GM18873 (cell line): Measurements from ENCODE around the gene RELN.

Source experiments
- ATAC-seq: cut with Tn5 transposase; IDR thresholded peaks from one replicate; pipeline ENCODE4 v1.9.1; 2021; ENCODE audit warnings: mild to moderate bottlenecking, moderate library complexity, moderate number of reproducible peaks; ENCODE audit not compliant: unreplicated experiment, low FRiP score

RELN gene

DNA sequence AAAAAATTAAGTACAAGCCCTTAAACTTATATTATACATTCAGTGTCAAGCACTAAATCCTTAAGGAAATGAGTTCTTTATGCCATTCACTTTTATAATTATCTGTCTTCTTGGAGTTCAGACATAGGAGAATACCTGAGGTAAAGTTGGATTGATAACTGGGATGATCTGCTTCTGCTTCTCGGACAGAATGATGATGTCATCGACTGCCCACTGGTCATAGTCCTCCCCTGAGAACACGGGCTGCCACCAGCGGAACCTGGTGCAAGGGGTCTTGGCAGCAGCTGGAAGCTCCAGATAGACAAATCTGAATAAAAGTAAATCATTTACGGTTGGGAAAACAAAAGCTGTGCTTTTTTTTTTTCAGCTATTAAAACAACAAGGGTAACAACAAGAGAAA is 395.3 kb downstream of the RELN start:
- no peak for ATAC-seq

DNA sequence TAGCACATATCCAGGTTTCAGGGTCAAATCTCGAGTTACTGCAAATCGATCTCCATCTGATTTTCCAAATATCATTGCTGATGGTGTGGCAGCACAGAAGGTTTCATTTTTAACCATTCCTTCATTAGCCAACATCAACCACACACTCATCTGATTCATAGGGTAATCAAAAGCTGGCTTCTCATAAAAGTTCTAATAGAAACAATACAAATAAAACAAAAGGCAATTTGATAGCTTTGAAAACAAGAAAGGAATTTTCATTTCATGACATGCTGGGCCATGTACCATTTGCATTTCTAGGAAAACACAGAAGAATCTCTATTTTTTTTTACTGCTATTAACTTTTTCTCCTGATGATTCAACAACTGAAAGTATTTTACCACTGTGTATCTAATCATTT is 395.8 kb downstream of the RELN start:
- no peak for ATAC-seq

DNA sequence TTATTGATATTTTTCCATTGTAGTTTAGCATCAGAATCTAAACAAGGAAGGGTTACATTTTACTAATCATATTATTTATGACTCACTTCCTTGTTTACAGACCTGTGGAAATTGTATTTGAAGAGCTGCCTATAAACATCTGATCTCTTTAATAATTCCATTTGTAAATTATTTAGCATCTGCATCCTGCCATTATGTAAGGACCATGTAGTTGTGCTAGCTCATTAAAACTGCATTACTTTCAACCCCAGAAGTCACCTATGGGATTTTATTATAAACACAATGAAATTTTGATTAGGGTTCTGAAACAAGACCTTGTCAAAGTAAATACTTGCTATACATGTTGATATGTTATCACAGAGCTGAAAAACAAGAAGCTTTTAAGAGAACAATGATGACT is 396.6 kb downstream of the RELN start:
- ATAC-seq, result no peak

DNA sequence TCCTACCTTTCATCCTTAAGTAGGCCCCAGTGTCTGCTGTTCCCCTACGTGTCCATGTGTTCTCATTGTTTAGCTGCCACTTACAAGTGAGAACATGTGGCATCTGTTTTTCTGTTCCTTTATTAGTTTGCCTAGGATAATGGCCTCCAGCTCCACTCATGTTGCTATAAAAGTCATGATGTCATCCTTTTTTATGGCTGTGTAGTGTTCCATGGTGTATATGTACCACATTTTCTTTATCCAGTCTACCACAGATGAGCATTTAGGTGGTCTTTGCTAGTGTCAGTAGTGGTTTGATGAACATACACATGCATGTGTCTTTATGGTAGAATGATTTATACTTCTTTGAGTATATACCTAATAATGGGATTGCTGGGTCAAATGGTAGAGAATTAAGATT is 397.3 kb downstream of the RELN start:
- no peak for ATAC-seq

DNA sequence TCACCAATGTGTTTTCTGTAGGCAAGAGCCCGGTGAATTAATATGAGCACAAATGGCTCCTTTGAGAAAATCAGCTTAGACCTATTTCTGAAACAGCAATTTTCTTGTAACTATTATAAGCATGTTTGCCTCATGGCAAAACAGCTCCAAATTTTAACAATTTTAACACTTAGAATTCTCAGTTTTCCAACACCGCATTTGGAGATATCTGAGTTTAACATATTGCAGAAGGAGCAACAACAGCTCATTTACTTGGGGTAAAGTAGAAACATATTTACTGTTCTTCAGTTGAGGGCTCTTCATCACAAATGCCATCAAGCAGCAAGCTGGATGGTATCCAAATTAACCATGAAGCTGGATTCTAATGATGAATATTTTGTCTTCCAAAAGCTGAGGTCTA is 409.4 kb downstream of the RELN start:
- ATAC-seq, result no peak

DNA sequence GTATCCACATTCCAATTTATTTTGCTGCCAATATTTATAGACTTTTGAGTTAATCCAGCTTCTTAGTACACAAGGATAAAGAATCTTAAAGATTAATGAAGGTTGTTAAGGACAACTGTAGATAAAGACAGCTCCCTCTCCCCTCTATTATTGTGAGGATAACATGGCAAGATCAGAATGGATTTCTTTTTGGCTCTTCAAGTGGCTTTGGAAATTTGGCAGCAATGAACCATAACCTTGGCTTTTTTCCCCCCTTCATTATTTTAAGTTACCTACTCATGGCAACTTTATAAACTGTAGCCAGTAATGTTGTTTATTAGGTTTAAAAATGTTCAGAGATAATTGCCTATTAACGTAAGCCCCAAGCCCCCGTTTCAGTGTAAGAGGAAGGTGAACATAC is 412.4 kb downstream of the RELN start:
- ATAC-seq, result no peak

DNA sequence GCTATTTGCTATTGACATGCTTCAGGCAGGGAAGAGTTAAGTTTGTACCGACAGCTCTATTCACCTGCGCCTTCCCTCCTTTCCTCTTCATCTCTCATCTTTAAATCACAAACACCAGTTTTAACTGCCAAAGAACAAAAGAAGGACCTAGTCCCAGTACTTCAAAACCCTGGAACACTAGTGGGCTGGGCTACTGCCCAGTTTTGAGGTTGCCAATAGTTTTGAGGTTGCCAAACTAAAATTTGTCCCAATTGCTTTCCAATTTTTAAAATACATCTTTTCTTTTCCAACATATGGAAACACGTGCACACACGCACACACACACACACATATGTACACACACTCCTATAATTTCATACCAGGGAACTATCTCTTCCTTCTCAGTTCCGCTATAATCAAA is 412.8 kb downstream of the RELN start:
- ATAC-seq, result no peak

DNA sequence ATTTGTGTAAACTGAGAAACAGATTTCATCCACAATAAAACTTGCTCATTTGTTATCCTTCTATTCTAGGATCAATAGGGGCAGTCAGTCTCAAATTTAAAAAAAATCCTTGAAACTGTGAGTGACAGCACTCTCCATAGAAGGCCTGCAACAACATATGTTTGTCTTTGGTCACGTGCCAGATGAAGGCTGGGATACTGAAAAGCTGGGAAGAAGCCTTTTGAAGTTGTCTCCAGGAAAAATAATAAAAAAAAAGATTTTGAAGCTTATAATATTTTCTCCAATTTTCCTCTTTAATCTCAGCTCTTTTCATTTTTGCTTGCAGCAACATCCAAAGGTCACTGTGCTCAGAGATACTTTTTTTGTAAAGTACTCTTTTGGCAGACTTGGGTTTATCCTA is 414.9 kb downstream of the RELN start:
- no peak for ATAC-seq

DNA sequence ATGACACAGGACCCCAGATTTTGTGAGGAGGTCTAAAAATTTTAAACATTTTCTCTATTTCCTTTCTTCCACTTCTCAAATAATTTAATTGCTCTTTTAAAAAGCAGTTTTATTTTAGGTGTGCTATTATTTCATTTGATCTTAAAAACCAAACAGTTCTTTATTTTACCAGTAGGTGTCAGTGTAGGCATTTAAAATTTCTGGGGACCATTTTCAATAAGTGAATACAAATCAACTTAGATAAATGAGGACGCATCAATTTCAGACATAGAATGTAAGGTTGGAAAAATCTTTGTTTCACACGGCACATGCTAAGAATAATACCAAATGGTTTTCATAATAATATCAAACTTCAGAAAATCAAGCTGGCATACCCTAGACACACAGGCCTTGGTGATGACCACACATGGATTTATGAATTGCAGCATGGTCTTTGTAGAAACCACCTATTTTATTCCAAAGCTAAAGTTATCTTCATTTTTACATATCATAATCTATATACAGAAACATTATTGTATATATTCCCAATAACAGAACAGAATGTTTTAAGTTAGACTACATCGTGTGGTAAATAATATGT is 415.9 kb downstream of the RELN start:
- no peak for ATAC-seq

DNA sequence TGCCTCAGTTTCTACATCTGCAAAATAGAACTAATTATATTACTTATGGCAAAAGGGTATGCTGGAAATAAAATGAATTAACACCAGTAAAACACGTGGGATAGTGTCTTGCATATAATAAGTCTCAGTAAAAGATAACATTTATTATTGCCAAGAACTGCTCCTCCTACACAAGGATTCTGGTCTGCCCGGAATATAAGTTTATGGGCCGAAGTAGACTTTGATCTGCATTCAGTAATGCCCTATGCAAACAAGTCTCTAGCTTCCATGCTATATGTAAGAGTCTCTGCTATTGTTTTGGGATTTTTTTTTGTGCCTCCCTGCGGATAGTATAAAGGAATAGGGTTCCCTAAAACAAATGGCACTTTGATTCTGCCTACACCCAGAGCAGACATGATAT is 417.9 kb downstream of the RELN start:
- ATAC-seq, result no peak

DNA sequence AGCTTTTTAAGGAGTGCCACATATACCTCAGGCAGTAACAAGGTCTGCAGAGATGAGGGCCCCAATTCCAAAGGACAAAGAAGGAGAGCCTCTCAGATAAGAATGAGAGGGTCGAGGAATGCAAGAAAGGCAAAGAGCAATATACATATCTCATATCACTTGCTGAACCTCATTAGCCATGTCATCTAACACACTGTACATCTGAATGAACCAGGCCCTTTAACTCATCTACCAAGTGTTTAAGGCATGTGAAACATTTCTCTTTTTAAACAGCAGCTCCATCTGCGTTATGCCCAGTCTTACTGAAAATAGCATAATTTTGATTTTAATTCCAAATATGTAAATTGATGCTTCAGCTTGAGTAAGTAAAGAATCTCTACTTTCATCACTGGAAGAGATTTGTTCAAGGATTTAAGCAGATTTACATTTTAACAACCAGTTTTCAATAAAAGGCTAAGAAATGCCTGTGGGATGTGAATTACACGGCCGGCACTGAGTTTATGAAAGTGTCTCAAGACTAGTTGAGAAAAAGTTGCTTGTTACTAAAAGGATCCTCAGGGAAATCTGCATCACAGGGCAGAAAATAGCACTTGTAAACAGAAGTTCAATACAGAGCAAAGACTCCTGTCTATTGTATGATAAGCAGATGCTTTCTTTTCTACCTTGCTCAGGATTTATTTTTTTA is 419.7 kb downstream of the RELN start:
- ATAC-seq, result no peak

DNA sequence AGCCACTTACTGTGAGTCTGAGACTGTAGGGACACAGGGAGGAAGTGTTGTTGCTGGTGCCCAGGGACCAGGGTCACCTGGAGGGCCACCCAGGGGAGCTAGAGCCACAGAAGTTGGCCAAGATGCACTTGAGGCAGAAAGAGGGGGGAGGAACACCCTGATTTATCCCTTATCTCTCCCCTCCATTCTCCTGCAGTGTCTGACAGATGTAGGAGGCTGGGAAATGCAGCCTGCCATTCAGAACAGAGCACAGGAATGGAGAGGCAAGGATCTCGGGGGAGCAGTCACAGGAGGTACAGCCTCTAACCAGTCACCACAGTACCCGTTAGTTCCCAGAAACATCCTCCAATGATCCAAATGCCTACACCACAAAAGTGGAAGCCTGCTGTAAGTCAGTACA is 425.0 kb downstream of the RELN start:
- no peak for ATAC-seq

DNA sequence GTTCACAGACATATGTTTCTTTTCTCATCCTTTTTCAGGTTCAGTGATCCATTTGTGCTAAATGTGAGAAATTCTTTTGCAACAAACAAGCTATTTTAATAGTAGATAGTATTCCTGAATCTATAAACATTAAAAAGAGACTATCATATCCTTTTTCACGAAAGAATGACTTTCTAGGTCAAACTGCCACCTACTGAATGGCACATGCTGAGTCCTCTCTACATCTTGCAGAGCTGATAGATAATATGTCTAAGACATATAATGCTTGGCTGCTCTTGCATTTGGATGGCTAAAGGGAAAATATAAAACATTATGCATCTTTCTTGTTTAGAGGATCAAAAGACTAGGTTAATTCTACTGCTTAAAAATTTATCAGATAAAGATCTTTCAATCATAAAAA is 429.3 kb downstream of the RELN start:
- no peak for ATAC-seq

DNA sequence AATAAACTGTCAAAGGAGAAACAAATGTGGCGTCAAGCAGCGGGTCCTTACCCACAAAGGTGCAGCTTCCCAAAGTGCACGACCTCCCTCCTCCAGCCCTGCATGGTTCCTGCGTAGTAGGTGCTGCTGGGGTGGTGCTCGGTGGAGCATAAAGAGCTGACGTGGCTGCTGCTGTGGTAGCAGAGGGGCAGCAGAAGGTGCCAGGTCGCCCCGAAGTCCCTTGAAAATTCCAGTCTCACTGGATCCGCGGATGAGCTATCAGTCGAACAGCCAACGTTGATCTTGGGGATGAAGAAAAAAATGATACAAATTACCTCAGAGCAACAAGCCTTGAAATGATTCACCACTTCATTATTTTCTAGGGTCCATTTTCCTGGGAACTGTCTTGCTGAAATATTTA is 438.4 kb downstream of the RELN start:
- ATAC-seq, result no peak

DNA sequence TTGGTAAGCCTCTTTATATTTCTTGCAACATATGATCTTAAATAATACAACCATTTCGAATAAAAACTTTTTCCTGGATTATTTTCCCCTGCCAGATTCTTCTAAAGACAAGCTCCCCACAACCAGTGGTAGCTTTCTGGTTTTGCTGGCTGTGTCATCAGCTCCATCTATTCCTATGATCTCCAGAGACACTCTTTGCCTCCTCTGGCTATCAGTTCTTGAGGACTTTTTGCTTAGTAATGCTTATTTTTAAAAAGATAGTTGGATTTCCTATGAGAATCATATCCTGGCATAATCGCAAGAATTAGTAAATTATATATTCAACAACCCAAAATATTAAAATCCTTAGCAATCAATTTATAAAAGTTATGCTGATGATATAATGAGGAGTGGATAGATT is 439.7 kb downstream of the RELN start:
- no peak for ATAC-seq

DNA sequence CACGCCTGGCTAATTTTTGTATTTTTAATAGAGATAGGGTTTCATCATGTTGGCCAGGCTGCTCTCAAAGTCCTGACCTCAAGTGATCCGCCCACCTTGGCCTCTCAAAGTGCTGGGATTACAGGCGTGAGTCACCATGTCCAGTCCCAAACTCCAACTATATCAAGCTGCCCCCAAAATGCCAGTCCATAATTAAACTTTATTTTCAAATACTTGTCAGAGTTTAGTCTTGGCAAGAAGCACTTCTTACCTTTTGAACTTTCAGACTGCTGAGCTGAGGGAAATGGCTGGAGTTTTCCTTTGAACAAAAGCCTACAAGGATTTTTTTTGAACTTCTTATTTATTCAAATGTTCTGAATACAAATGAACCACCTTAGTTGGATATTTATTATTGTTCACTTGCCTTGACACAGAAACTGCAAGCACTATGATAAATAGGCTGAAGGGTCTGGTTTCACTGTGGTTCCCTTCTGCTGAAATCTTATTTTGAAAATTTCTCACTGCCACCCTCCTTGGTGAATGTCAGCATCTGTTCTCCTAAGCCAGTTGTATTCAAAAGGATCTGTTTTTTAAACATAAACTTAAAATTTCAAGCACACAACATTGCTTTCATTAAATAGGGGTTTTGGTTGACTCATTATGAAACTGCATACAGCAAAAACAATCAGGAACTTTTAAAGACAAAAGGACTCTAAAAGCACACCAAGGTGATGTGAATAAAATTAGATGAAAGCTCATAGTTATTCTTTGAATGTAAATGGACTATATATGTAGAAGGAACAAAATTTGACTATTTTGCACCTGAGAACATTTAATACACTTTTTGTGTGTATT is 441.8 kb downstream of the RELN start:
- no peak for ATAC-seq

DNA sequence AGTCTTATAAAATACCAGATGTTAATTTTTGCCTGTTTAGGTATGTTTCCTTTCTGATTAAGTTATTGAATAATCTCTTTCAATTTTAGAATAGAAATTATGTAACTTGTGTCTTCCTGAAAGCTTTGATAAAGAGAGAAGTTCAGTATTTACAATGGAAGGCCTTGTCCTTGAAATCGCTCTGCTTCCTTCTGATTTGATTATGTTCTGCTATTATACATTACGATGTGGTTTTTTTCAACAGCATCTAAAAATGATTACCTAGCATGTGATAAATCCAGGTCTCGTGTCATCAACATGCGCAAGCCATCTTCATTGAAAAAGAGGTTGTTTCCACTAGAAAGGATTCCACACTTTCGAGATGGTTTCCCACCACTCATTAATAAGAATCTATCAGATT is 447.0 kb downstream of the RELN start:
- ATAC-seq, result no peak

DNA sequence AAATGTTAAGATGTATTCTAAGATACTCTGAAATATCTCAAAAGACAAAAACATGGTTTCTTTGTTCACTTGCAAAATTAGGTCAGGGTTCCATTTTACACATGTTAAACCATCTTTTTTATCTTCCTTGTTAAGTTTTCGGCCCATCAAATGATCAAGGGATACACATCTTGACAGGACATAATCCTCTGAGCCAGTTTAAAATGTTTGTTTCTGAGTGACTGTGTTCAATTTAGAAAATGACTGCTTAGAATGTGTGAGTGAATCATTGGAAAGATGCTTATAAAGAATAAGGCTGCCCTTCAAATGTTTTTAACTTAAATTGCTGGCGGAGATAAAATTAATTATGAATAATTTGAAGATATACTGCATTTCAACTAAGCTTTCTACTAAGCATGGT is 447.5 kb downstream of the RELN start:
- ATAC-seq, result no peak

DNA sequence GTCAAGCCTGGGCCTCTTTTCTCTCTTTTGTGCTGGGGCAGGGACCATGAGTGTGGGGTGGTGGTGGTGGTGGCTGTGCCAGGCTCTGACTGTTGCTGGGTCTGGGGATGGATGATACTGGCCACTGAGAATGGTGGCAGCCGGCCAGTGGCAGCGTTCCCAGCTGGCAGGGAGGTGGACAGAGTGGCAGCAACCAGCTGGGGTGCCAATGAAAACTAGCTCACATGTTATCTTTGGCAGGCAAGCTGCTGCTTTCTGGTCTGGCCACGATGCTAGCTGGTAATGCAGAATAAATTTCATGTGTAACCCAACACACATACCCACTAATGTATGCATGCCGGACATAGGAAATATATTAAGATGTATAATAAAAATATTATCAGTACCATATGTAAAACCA is 448.4 kb downstream of the RELN start:
- ATAC-seq, result no peak

DNA sequence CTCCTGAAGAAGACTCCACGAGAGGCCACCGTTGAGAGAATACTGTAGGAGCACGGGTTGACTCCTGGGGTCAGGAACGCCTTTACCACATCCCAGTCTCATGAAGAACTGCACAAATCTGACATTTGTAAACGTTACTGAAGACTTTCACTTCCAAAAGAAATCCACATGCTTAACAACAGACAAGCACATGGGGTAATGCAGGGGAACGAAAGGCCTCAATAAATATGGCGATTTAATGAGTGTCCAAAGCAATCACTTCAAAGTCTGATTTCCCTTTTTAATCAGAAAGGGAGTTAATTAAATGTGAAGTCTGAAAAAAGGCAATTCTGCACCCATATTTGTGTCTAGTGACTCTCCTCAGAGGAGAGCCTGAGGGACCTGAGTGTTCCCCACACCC is 449.1 kb downstream of the RELN start:
- ATAC-seq, result no peak

DNA sequence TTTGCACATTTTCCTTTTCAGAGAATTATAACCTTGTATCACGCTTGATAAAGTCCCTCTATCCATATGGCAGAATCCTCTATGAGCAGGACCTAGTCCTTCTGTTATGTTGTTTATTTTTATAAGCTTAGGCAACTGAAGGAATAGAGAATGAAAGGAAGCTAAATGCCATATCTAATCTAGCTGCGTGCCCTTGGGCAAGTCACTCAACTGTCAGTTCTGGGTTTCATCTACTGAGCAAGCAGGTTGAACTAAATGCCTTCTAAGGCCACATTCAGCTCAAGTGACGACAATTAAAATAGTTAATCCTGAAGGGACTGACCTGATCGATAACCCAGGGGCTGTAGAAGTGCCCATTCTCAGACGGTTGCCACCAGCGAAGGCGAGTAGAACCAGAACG is 449.6 kb downstream of the RELN start:
- ATAC-seq, result no peak
